ENCODE measurements around the gene SARNP.

DNA sequence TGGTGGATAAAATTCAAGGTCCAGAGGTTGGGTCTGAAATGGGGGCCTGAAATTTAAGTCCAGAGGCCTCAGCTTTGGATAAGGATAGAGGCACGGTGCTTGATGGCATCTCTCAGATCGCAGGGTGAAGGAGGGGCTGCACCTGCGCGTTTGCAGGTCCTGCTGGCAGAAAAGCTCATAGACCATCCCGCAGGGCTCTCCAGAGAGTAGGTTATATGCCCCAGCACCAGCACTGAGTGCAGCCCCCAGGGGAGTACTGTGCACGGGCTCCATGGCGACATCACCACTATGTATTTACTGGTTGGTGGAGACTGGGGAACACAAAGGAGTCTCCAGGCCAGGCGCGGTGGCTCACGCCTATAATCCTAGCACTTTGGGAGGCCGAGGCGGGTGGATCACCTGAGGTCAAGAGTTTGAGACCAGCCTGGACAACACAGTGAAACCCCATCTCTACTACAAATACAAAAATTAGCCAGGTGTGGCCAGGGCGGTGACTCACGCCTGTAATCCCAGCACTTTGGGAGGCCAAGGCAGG, 84.4 kb downstream of the SARNP start:
- TF ChIP-seq POLR2A (IDR thresholded peaks at IDR 0.05) (no peak), CTCF (IDR thresholded peaks at IDR 0.05) (no peak)
